HepG2 (cell line): ENCODE results near the gene TOM1L2. TPM values are rescaled to one million over a fixed set of nuclear protein-coding genes. Genes with fewer than 3 reads are reported as not detected.

Source experiments
- ARID3A ChIP-seq: IDR thresholded peaks from 2 replicates; pipeline ENCODE4 v1.6.1; 2012; ENCODE audit warnings: low read depth, low read length, improper control_type of control experiment
- CSRNP1 ChIP-seq: sonication (generic); formaldehyde crosslinking; IDR thresholded peaks from 2 replicates; pipeline ENCODE4 v1.8.1; 2023; ENCODE audit warnings: mild to moderate bottlenecking, missing genetic modification reagents
- DMTF1 ChIP-seq: sonication (generic); formaldehyde crosslinking; IDR thresholded peaks from 2 replicates; pipeline ENCODE4 v1.4.0; 2020; ENCODE audit warnings: mild to moderate bottlenecking, missing genetic modification reagents
- FOXK1 ChIP-seq: sonication (generic); formaldehyde crosslinking; IDR thresholded peaks from 2 replicates; pipeline ENCODE4 v1.4.0; 2020; ENCODE audit warnings: low read depth, missing genetic modification reagents, borderline replicate concordance
- HOXA9 ChIP-seq: sonication (generic); formaldehyde crosslinking; IDR thresholded peaks from 2 replicates; pipeline ENCODE4 v1.8.1; 2022; ENCODE audit warnings: missing genetic modification reagents, mild to moderate bottlenecking, moderate library complexity, borderline replicate concordance
- LRRFIP1 ChIP-seq: sonication (generic); formaldehyde crosslinking; conservative IDR thresholded peaks from 2 replicates; pipeline ENCODE4 v1.4.0; 2020; ENCODE audit warnings: missing genetic modification reagents
- NRL ChIP-seq: sonication (generic); formaldehyde crosslinking; IDR thresholded peaks from 2 replicates; pipeline ENCODE4 v1.5.0; 2020; ENCODE audit warnings: missing genetic modification reagents, mild to moderate bottlenecking, moderate library complexity, borderline replicate concordance
- REST ChIP-seq, 2 experiments: IDR thresholded peaks; 2 replicates each; pipeline ENCODE4 v1.6.1; 2011 to 2012; ENCODE audit warnings: low read length in 2 of 2, borderline replicate concordance in 1 of 2, low read depth in 1 of 2, mild to moderate bottlenecking in 1 of 2, moderate library complexity in 1 of 2
- SALL1 ChIP-seq: sonication (generic); formaldehyde crosslinking; IDR thresholded peaks from 2 replicates; pipeline ENCODE4 v1.8.0; 2022; ENCODE audit warnings: mild to moderate bottlenecking, missing genetic modification reagents
- SYNCRIP ChIP-seq: fragments of 200-400 bp; formaldehyde crosslinking; IDR thresholded peaks from 2 replicates; pipeline ENCODE4 v1.6.1; 2018; ENCODE audit warnings: mild to moderate bottlenecking, low read depth, low read length; ENCODE audit not compliant: insufficient read depth
- U2AF2 ChIP-seq: fragments of 200-400 bp; formaldehyde crosslinking; IDR thresholded peaks from 2 replicates; pipeline ENCODE4 v1.6.1; 2017; ENCODE audit warnings: low read depth, mild to moderate bottlenecking, low read length
- ZNF430 ChIP-seq: sonication (generic); formaldehyde crosslinking; IDR thresholded peaks from 2 replicates; pipeline ENCODE4 v1.9.0; 2021; ENCODE audit warnings: mild to moderate bottlenecking, missing genetic modification reagents
- ZNF570 ChIP-seq: sonication (generic); formaldehyde crosslinking; IDR thresholded peaks from 2 replicates; pipeline ENCODE4 v1.4.0; 2020; ENCODE audit warnings: mild to moderate bottlenecking, missing genetic modification reagents, borderline replicate concordance
- ZNF674 ChIP-seq: sonication (generic); formaldehyde crosslinking; IDR thresholded peaks from 2 replicates; pipeline ENCODE4 v1.5.0; 2020; ENCODE audit warnings: low read depth, mild to moderate bottlenecking, missing genetic modification reagents
- polyA plus RNA-seq, 8 experiments: library from polyadenylated mRNA; depleted of rRNA in 3 of 8; stranded (reverse) in 7 of 8; unstranded in 1 of 8; fragments of >200 nt; fragmentation: Illumina TruSeq in 4 of 8; extraction: Trizol in 4 of 8; gene quantifications; 2 replicates each; pipeline versions ENCODE4 v1.2.1 to v1.2.3, GENCODE V29; 2011 to 2016; ENCODE audit warnings: low read depth in 4 of 8, missing spikeins in 1 of 8, mixed read lengths in 1 of 8; ENCODE audit not compliant: insufficient read depth in 1 of 8
- total RNA-seq, 5 experiments: library from RNA; depleted of rRNA; stranded (reverse); fragments of >200 nt; fragmentation: Illumina TruSeq; extraction: Trizol; gene quantifications; 2 replicates each; pipeline ENCODE4 v1.2.3, GENCODE V29; 2016; ENCODE audit warnings: low read depth in 1 of 5

TOM1L2 gene
- total and polyA plus RNA-seq, 2 of the 13 experiments (the other 11 are each of a cell fraction or from before 2014, with no cell fraction given), result 4.7 to 7.4 TPM

GRCh38 chr17:17839791-17840707 is 132.2 kb downstream of the TOM1L2 start (continued):
- TF ChIP-seq REST (IDR thresholded peaks at IDR 0.05; ENCODE audit: borderline replicate concordance in 1 of 2, low read depth in 1 of 2, low read length in 2 of 2) (peak in 1 of 2 experiments; percentile 54; a peak in 1 of 4 replicates), NRL (CRISPR knock-in tag) (no peak; the same call in 1 of the 2 replicates), ZNF674 (CRISPR knock-in tag) (no peak), DMTF1 (CRISPR knock-in tag) (no peak), SYNCRIP (no peak), ZNF430 (CRISPR knock-in tag) (0 out of 2 replicates have a peak, but pooled peaks have one; percentile 18), U2AF2 (no peak), FOXK1 (CRISPR knock-in tag) (no peak), LRRFIP1 (no peak), CSRNP1 (peak; percentile 79), ZNF570 (CRISPR knock-in tag) (no peak), HOXA9 (peak; percentile 74; the same call in 1 of the 2 replicates), SALL1 (CRISPR knock-in tag) (peak; percentile 72), ARID3A (no peak)
